Loucy (cell line): Measurements from ENCODE around the gene DKC1.

Experiments used
- EZH2phosphoT487 ChIP-seq: fragments of 200-600 bp; IDR thresholded peaks from 2 replicates; pipeline ENCODE4 v1.6.1; 2018; ENCODE audit warnings: antibody characterized with exemption, mild to moderate bottlenecking, moderate library complexity, borderline replicate concordance
- TF ChIP-seq, protein P1 (sequence below): fragments of 200-600 bp; sonication (generic); conservative IDR thresholded peaks from 2 replicates; pipeline ENCODE4 v1.5.1; 2014; ENCODE audit warnings: mild to moderate bottlenecking, antibody characterized with exemption, low read length

DNA sequence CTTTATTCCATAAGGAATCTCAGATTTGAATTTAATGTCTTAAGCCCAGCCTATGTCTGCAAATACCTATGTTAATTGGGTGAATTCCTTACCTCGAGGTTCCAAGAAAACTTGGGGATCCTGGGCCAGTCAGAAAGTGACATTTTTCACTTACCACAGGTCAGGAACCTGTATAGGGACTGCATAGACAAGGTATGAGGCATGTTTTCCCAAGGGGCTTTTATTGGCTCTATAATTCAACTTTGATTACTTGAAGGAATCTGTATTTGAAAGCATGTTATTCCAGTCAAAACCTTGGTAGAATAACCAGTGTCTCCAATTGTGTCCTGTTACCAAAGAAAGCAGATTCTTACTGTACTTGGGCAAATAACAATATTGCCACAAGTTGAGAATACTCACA is 51.1 kb downstream of the DKC1 start:
- TF ChIP-seq, protein P1, sequence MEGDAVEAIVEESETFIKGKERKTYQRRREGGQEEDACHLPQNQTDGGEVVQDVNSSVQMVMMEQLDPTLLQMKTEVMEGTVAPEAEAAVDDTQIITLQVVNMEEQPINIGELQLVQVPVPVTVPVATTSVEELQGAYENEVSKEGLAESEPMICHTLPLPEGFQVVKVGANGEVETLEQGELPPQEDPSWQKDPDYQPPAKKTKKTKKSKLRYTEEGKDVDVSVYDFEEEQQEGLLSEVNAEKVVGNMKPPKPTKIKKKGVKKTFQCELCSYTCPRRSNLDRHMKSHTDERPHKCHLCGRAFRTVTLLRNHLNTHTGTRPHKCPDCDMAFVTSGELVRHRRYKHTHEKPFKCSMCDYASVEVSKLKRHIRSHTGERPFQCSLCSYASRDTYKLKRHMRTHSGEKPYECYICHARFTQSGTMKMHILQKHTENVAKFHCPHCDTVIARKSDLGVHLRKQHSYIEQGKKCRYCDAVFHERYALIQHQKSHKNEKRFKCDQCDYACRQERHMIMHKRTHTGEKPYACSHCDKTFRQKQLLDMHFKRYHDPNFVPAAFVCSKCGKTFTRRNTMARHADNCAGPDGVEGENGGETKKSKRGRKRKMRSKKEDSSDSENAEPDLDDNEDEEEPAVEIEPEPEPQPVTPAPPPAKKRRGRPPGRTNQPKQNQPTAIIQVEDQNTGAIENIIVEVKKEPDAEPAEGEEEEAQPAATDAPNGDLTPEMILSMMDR: no peak
- no peak for TF ChIP-seq EZH2phosphoT487
